WTC11 (cell line): Measurements from ENCODE around the gene NDUFV1. TPM values are rescaled to one million over a fixed set of nuclear protein-coding genes. Genes with fewer than 3 reads are reported as not detected.

ENCODE experiments used
- ATAC-seq: fragments of 200-7000 bp; cut with Tn5 transposase; 2 replicates; pipeline ENCODE4 v1.10.0; 2021; ENCODE audit warnings: mild to moderate bottlenecking, moderate library complexity
- CTCF ChIA-PET: fragments of 300-600 bp; sonication (Branson Sonifier 250); formaldehyde crosslinking; loops from one replicate; lab custom pipeline; 2021; ENCODE audit warnings: antibody characterized with exemption; lab: Charles Lee
- POLR2A ChIA-PET: fragments of 350-600 bp; sonication (Branson Sonifier 250); formaldehyde crosslinking; loops from one replicate; lab custom pipeline; 2021; ENCODE audit warnings: antibody characterized with exemption; lab: Charles Lee
- DNase-seq: peaks from one replicate; pipeline ENCODE4 v3.0.0; 2021; ENCODE audit warnings: low spot score
- H3K27ac Mint-ChIP-seq: 2 replicates; pipeline ENCODE4 v1.8.0; 2021; ENCODE audit warnings: mixed read lengths
- H3K27me3 Mint-ChIP-seq: 2 replicates; pipeline ENCODE4 v1.8.0; 2021; ENCODE audit warnings: low read depth, mild to moderate bottlenecking, moderate library complexity, mixed read lengths
- H3K36me3 Mint-ChIP-seq: 2 replicates; pipeline ENCODE4 v1.8.0; 2021; ENCODE audit warnings: mixed read lengths
- H3K4me1 Mint-ChIP-seq: 2 replicates; pipeline ENCODE4 v1.8.0; 2022; ENCODE audit warnings: mixed read lengths
- H3K4me3 Mint-ChIP-seq: 2 replicates; pipeline ENCODE4 v1.8.0; 2021; ENCODE audit warnings: mild to moderate bottlenecking, moderate library complexity, mixed read lengths
- H3K9me3 Mint-ChIP-seq: 2 replicates; pipeline ENCODE4 v1.8.0; 2021; ENCODE audit warnings: mixed read lengths
- ESRRA ChIP-seq: sonication (generic); formaldehyde crosslinking; IDR thresholded peaks from 2 replicates; pipeline ENCODE4 v1.8.1; 2022; ENCODE audit warnings: mild to moderate bottlenecking, missing genetic modification reagents, borderline replicate concordance
- FOXK1 ChIP-seq: sonication (generic); formaldehyde crosslinking; IDR thresholded peaks from 2 replicates; pipeline ENCODE4 v1.8.0; 2022; ENCODE audit warnings: mild to moderate bottlenecking, moderate library complexity, missing genetic modification reagents
- GABPB1 ChIP-seq: sonication (generic); formaldehyde crosslinking; IDR thresholded peaks from 2 replicates; pipeline ENCODE4 v1.8.1; 2023; ENCODE audit warnings: mild to moderate bottlenecking, missing genetic modification reagents
- GTF2I ChIP-seq: fragments of 250-450 bp; sonication (Bioruptor Pico); conservative IDR thresholded peaks from 2 replicates; pipeline ENCODE4 v1.4.0; 2021; ENCODE audit warnings: mild to moderate bottlenecking
- NR1H2 ChIP-seq: sonication (generic); formaldehyde crosslinking; IDR thresholded peaks from 2 replicates; pipeline ENCODE4 v1.9.0; 2021; ENCODE audit warnings: mild to moderate bottlenecking, moderate library complexity, missing genetic modification reagents
- NR3C1 ChIP-seq: sonication (generic); formaldehyde crosslinking; conservative IDR thresholded peaks from 2 replicates; pipeline ENCODE4 v1.8.1; 2023; ENCODE audit warnings: low read depth, mild to moderate bottlenecking, missing genetic modification reagents
- SMAD4 ChIP-seq: sonication (generic); formaldehyde crosslinking; IDR thresholded peaks from 2 replicates; pipeline ENCODE4 v1.8.0; 2022; ENCODE audit warnings: mild to moderate bottlenecking, missing genetic modification reagents
- total RNA-seq: library from RNA; stranded (reverse); gene quantifications from 3 replicates; pipeline ENCODE4 v1.2.3, GENCODE V29; 2021
- TF ChIP-seq, protein P1 (sequence below): sonication (generic); formaldehyde crosslinking; IDR thresholded peaks from 2 replicates; pipeline ENCODE4 v1.8.1; 2023; ENCODE audit warnings: mild to moderate bottlenecking, missing genetic modification reagents
- TF ChIP-seq, protein P2 (sequence below): sonication (generic); formaldehyde crosslinking; conservative IDR thresholded peaks from 2 replicates; pipeline ENCODE4 v1.8.1; 2023; ENCODE audit warnings: mild to moderate bottlenecking, low read depth, missing genetic modification reagents, moderate library complexity
- TF ChIP-seq, protein P3 (sequence below): sonication (generic); formaldehyde crosslinking; IDR thresholded peaks from 2 replicates; pipeline ENCODE4 v1.8.1; 2022; ENCODE audit warnings: missing genetic modification reagents, borderline replicate concordance
- TF ChIP-seq, protein P4 (sequence below): sonication (generic); formaldehyde crosslinking; IDR thresholded peaks from 2 replicates; pipeline ENCODE4 v1.8.1; 2022; ENCODE audit warnings: low read depth, mild to moderate bottlenecking, moderate library complexity, missing genetic modification reagents, borderline replicate concordance
- TF ChIP-seq, protein P5 (sequence below): sonication (generic); formaldehyde crosslinking; conservative IDR thresholded peaks from 2 replicates; pipeline ENCODE4 v1.8.1; 2022; ENCODE audit warnings: mild to moderate bottlenecking, missing genetic modification reagents

NDUFV1 gene
- total RNA-seq, 1 experiment from 2014 or later: 231 TPM

DNA sequence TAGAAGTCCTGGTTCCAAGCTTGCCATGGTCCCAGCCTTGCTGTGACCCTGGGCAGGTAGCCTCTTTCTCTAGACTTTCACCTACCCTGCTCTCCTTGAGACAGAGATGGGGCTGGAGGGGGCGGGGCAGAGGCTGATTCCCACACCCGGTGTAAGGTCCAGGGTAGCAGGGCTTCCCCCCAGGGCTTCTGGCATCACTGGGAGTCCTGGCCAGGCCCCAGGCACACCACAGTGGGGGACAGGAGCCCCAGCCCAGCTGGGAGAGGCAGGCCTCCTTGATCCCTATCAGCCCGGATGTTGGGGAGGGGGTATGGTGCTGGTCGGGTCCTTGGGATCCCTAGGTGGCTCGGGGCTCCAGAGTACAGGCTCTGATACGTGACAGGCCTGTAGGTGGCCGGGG is 24.7 kb downstream of the NDUFV1 start:
- Mint-ChIP-seq H3K4me1 (peaks cover 31% of the 10 kb centered on the region), H3K36me3 (peaks cover 10% of the 10 kb centered on the region), H3K27me3 (no peaks in the 10 kb centered on the region; the same call in 1 of the 2 replicates), H3K9me3 (peaks cover 4% of the 10 kb centered on the region; the same call in 1 of the 2 replicates), H3K27ac (no peak overlapping the region)
- peak; percentile 10 for DNase-seq
- CTCF ChIA-PET: interaction anchor here (1.1 to 5.3 kb wide), 11 partner anchors 8 to 82 kb away, joined by 3 to 200 read pairs (median 14); partner anchors contain the start of genes ACY3, GSTP1 and TBX10
- POLR2A ChIA-PET: no interaction called here
- TF ChIP-seq NR3C1 (no peak), NR1H2 (no peak)
- TF ChIP-seq, protein P1, sequence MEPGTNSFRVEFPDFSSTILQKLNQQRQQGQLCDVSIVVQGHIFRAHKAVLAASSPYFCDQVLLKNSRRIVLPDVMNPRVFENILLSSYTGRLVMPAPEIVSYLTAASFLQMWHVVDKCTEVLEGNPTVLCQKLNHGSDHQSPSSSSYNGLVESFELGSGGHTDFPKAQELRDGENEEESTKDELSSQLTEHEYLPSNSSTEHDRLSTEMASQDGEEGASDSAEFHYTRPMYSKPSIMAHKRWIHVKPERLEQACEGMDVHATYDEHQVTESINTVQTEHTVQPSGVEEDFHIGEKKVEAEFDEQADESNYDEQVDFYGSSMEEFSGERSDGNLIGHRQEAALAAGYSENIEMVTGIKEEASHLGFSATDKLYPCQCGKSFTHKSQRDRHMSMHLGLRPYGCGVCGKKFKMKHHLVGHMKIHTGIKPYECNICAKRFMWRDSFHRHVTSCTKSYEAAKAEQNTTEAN (CRISPR knock-in tag): no peak
- TF ChIP-seq, all 79 proteins: peak for 0
- peak overlapping the region; percentile 79; the same call in 1 of the 2 replicates for H3K4me3 Mint-ChIP-seq
- no peak for ATAC-seq

DNA sequence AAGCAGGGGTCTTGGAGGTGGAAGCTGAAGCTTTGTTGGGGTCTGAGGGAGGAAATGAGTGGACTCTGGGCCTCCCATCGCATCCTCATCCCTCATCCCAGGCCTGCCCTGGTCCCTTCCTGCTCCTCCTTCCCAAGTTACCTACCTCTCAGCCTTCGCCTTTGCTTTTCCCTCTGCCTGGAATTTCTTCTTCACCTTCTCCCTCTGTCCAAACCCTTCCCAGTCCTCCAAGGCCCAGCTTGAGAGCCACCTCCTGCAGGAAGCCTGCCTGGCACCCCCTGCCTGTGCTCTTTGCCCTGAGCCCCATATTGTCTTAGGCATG is 25.1 kb downstream of the NDUFV1 start:
- POLR2A ChIA-PET: no interaction called here
- Mint-ChIP-seq H3K9me3 (peaks cover under 1% of the 10 kb centered on the region; the same call in 1 of the 2 replicates), H3K4me1 (peaks cover 28% of the 10 kb centered on the region), H3K27ac (0 out of 2 replicates have a peak overlapping the region, but pooled peaks have one; percentile 6), H3K36me3 (peaks cover 6% of the 10 kb centered on the region), H3K4me3 (peak overlapping the region; percentile 7; the same call in 1 of the 2 replicates), H3K27me3 (no peaks in the 10 kb centered on the region; the same call in 1 of the 2 replicates)
- CTCF ChIA-PET: interaction anchor here (1.1 to 5.3 kb wide), 8 partner anchors 11 to 82 kb away, joined by 3 to 200 read pairs (median 18); partner anchors contain the start of gene ACY3
- DNase-seq (no peak), ATAC-seq (no peak)
- TF ChIP-seq, protein P2, sequence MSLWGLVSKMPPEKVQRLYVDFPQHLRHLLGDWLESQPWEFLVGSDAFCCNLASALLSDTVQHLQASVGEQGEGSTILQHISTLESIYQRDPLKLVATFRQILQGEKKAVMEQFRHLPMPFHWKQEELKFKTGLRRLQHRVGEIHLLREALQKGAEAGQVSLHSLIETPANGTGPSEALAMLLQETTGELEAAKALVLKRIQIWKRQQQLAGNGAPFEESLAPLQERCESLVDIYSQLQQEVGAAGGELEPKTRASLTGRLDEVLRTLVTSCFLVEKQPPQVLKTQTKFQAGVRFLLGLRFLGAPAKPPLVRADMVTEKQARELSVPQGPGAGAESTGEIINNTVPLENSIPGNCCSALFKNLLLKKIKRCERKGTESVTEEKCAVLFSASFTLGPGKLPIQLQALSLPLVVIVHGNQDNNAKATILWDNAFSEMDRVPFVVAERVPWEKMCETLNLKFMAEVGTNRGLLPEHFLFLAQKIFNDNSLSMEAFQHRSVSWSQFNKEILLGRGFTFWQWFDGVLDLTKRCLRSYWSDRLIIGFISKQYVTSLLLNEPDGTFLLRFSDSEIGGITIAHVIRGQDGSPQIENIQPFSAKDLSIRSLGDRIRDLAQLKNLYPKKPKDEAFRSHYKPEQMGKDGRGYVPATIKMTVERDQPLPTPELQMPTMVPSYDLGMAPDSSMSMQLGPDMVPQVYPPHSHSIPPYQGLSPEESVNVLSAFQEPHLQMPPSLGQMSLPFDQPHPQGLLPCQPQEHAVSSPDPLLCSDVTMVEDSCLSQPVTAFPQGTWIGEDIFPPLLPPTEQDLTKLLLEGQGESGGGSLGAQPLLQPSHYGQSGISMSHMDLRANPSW (CRISPR knock-in tag): no peak
- TF ChIP-seq, protein P3, sequence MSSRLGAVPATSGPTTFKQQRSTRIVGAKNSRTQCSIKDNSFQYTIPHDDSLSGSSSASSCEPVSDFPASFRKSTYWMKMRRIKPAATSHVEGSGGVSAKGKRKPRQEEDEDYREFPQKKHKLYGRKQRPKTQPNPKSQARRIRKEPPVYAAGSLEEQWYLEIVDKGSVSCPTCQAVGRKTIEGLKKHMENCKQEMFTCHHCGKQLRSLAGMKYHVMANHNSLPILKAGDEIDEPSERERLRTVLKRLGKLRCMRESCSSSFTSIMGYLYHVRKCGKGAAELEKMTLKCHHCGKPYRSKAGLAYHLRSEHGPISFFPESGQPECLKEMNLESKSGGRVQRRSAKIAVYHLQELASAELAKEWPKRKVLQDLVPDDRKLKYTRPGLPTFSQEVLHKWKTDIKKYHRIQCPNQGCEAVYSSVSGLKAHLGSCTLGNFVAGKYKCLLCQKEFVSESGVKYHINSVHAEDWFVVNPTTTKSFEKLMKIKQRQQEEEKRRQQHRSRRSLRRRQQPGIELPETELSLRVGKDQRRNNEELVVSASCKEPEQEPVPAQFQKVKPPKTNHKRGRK (CRISPR knock-in tag): no peak
- TF ChIP-seq ESRRA (CRISPR knock-in tag): no peak

DNA sequence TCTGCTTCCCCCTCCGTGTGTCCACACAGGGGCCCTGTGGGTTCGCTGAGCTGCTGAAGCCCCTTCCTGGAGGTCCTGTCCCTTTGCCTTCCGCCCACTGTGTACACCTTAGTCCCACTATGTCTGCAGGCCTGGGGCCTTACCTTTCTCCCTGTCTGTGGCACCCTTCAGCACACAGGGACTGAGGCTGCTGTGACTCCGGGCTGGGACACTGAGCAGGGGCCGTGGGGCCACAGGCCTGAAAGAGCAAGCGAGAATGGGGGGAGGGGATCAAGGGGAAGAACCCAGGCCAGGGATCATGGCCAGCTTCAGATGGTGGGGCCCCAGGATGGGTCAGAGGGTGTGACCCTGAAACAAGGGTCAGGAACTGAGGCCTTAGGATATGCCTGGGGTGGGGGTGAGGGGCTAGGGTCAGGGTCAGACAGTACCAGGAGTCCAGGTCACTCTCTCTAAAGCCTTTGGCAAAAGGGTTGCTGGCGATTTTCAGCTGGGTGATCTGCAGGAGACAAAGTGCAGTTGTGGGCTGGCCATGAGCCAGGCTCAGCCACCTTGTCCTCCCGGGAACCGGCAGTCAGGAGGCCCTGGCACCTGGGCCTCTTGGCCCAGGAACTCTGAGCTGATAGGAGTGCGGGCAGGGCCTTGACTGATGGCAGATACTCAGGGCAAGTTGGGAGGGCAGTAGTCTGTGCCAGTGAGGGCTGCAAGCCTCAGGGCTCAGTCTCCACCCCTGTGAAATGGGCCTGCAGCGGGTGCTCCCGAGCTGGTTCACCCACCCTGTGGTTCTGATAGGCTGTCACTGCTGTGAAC is 25.6 kb downstream of the NDUFV1 start:
- POLR2A ChIA-PET: no interaction called here
- Mint-ChIP-seq H3K27ac (0 out of 2 replicates have a peak overlapping the region, but pooled peaks have one; percentile 6), H3K4me1 (peaks cover 26% of the 10 kb centered on the region), H3K9me3 (no peaks in the 10 kb centered on the region), H3K4me3 (no peak overlapping the region; the same call in 1 of the 2 replicates), H3K36me3 (peaks cover under 1% of the 10 kb centered on the region; the same call in 1 of the 2 replicates), H3K27me3 (no peaks in the 10 kb centered on the region; the same call in 1 of the 2 replicates)
- ATAC-seq: no peak
- CTCF ChIA-PET: interaction anchor here (1.1 to 5.3 kb wide), 4 partner anchors 13 to 81 kb away, joined by 3 to 200 read pairs (median 20); partner anchors contain the start of gene ACY3
- TF ChIP-seq SMAD4 (no peak), FOXK1 (CRISPR knock-in tag) (no peak), GTF2I (CRISPR knock-in tag) (0 out of 2 replicates have a peak, but pooled peaks have one; percentile 19), GABPB1 (CRISPR knock-in tag) (0 out of 2 replicates have a peak, but pooled peaks have one; percentile 12)
- TF ChIP-seq, protein P4, sequence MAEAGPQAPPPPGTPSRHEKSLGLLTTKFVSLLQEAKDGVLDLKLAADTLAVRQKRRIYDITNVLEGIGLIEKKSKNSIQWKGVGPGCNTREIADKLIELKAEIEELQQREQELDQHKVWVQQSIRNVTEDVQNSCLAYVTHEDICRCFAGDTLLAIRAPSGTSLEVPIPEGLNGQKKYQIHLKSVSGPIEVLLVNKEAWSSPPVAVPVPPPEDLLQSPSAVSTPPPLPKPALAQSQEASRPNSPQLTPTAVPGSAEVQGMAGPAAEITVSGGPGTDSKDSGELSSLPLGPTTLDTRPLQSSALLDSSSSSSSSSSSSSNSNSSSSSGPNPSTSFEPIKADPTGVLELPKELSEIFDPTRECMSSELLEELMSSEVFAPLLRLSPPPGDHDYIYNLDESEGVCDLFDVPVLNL (CRISPR knock-in tag): no peak
- TF ChIP-seq, protein P5, sequence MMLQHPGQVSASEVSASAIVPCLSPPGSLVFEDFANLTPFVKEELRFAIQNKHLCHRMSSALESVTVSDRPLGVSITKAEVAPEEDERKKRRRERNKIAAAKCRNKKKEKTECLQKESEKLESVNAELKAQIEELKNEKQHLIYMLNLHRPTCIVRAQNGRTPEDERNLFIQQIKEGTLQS (CRISPR knock-in tag): no peak
- DNase-seq: peak; percentile 9
